Measurements from ENCODE around the gene NKIRAS1. TPM values are rescaled to one million over a fixed set of nuclear protein-coding genes. Genes with fewer than 3 reads are reported as not detected.

Gene NKIRAS1
- total RNA-seq, 4 donors from 2014 or later, result 12.9 to 21.9 (median 15.8) TPM

DNA sequence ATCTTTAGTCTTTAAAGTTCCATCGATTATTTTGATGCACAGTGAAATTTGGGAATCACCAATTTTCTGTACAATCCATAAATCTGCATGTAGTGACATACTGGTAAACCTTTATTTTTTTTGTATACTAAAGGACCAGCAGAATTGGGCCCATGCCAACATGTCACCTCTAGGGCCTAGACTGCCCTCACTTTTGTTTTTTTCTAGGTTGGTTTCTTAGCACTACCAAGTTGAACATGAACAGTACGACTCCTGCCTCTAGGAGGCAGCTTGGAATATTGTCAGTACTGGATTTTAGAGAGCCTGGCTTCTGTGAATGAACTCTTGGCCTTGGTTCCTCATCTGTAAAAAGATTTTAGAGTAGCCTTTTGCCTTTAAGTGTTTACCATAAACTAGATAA, 32.3 kb downstream of the NKIRAS1 start:
- TF ChIP-seq, protein P1, sequence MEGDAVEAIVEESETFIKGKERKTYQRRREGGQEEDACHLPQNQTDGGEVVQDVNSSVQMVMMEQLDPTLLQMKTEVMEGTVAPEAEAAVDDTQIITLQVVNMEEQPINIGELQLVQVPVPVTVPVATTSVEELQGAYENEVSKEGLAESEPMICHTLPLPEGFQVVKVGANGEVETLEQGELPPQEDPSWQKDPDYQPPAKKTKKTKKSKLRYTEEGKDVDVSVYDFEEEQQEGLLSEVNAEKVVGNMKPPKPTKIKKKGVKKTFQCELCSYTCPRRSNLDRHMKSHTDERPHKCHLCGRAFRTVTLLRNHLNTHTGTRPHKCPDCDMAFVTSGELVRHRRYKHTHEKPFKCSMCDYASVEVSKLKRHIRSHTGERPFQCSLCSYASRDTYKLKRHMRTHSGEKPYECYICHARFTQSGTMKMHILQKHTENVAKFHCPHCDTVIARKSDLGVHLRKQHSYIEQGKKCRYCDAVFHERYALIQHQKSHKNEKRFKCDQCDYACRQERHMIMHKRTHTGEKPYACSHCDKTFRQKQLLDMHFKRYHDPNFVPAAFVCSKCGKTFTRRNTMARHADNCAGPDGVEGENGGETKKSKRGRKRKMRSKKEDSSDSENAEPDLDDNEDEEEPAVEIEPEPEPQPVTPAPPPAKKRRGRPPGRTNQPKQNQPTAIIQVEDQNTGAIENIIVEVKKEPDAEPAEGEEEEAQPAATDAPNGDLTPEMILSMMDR (IDR thresholded peaks at IDR 0.05; ENCODE audit: low read depth), result no peak

DNA sequence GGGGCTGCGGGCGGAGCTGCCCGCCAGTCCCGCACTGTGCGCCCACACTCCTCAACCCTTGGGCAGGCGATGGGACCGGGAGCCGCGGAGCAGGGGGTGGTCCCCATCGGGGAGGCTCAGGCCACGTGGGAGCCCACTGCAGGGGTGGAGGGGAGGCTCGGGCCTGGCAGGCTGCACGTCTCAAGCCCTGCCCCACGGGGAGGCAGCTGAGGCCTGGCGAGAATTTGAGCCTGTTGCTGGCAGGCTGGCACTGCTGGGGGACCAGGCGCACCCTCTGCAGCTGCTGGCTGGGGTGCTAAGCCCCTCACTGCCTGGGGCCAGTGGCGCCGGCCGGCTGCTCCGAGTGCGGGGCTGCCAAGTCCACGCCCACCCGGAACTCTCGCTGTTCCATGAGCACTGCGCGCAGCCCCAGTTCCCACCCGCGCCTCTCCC, 34.3 kb downstream of the NKIRAS1 start:
- TF ChIP-seq, protein P1 (IDR thresholded peaks at IDR 0.05; ENCODE audit: low read depth), result no peak

DNA sequence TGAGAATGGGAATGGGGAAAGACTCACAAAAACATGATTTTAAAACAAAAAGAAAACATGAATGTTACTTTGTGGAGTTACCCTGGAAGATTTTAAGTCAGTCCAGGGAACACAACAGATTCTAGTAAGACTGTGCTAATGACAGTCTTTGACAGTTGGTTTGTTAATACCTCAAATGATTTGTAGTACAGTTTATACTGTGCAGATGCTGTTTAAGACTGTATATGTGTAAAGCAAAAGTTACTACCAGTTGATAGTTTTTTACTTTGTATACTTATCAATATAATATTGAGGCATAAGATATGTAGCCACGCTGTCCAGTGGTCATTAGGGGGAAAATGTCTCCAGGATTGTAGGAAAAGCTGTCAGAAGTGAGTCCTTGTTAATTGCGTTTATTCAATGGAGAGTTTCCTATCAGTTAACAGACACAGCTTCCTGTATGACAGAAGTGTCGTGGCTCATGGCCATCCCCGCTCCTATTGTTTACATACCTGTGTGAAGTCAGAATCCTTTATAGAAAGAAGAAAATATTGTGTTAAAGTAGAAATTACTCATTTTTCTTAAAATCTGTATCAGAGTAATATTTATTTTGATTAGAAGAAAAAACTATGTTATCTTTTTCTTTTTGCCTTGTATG, 36.0 kb downstream of the NKIRAS1 start:
- TF ChIP-seq, protein P1 (IDR thresholded peaks at IDR 0.05; ENCODE audit: low read depth), result no peak

DNA sequence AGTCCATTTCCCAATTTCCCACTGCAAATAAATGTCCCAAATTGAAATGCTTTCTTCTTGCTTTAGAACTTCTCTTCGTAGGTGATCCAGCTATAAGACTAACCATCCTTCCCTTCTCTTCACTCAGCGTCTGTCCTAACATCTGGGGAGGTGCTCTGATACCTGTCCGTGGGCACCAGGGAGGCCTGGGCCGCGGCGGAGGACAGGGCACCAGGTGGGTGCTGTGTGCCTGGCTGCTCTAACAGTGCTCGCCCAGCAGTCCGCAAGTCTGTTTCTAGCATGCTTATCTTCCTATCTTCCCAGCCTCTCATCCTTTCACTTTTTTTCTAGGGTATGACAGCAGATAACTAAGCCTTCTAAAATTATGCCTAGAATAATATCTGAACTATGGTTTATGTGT, 37.3 kb downstream of the NKIRAS1 start:
- TF ChIP-seq, protein P1 (IDR thresholded peaks at IDR 0.05; ENCODE audit: low read depth), result no peak

DNA sequence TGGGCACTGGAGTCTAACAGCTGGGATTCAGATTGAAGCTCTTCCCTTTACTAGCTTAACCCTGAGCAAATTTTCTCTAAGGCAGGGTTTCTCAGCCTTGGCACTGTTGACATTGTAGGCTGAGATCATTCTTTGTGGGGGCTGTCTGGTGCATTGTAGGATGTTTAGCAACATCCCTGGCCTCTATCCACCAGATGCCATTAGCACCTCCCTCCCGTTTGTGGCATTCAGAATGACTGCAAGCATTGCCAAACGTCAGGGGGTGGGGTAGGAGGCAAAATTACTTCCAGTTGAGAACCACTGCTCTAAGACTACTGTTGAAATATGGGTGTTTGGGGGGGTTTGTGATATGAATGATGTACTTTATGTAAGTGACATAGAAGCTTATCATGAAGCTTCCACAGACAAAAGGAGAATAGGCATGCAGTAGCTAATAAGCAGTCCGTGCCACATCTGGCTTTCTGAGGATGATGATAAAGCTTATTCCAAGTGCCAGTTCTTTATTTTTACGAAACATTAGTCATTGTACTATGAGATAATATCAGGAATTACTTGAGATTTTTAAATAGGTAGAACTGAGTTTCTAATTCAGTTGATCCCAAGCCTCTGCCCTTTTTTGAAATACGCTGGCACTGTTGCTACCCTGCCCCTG, 39.3 kb downstream of the NKIRAS1 start:
- TF ChIP-seq, protein P1 (IDR thresholded peaks at IDR 0.05; ENCODE audit: low read depth), result no peak

DNA sequence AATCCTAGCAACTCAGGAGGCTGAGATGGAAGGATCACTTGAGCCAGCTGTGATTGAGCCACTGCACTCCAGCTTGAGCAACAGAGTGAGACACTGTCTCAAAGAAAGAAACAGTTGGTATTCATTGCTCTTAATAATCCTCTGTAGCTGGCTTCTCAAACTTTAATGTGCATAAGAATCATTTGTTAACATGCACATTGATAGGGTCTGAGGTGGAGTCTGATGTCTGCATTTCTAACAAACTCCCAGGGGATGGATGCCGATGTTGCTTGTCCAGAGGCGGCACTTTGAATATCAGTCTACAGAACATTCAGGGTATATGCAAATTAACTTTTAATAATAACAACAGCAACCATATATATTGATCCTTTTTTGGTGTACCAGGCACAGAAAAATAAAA, 39.9 kb downstream of the NKIRAS1 start:
- TF ChIP-seq, protein P1 (IDR thresholded peaks at IDR 0.05; ENCODE audit: low read depth), result no peak

DNA sequence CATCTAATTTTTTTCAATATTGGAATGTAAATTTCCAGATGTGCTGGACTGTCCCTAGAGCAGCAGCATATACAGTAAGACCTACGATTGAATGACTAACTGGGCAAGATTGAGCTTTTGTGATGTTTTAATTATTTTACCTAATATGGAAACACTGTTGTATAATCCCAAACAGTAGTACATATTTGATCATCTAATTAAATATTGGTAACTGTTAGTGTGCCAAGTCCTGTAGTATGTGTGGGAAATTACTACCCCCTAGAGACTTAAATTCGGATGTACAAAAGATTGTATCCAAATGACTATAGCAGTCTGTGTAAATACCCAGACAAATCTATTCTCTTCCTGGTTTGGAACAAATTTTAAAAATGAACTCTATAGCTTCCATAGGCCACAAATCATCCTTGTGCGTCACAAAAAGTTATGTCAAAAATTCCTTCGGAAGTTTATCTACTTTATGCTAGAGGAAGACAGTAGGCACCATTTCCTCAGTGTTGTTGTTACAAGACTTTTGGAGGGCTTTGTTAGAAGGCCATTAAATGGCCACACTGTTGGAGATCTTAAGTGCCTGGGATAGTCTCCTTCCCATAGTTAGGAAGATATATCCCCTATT, 41.6 kb downstream of the NKIRAS1 start:
- TF ChIP-seq, protein P1 (IDR thresholded peaks at IDR 0.05; ENCODE audit: low read depth), result no peak

Measured in subcutaneous adipose tissue (tissue), 4 donors.